Measurements from ENCODE around the gene CACTIN. TPM values are rescaled to one million over a fixed set of nuclear protein-coding genes. Genes with fewer than 3 reads are reported as not detected.

Gene CACTIN
- total RNA-seq, 1 experiment from 2014 or later, result 33.2 TPM

DNA sequence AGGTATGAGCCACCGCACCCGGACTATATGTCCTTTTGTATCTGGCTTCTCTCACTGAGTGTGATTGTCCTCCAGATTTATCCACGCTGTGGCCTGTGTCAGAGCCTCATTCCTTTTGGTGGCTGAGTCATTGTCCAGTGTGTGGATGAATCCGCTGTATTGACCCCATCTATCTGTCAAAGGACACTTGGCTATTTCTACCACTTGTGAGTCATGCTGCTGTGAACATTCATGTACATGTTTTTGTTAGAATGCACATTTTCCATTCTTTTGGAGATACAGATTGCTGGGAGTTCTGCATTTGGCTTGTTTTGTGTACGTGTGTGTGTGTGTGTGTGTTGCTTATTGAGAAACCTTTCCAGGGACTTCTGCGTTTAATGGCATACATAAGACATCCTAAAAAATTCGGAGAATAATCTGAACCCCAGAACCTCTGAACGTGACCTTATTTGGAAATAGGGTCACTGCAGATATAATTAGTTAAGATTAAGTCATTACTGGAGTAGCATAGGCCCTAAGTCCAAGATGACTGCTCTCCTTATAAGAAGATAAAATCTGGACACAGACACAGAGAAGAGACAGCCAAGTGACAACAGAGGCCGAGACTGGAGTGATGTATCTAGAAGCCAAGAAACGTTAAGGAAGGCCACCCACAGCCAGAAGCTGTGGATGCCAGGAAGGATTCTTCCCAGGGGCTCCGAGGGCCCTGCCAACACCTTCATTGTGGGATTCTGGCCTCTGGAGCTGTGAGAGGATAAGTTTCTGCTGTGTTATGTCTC, 46.2 kb downstream of the CACTIN start:
- CTCF ChIA-PET, result no interaction called here
- Histone ChIP-seq H4K20me1 (ENCODE audit: insufficient read depth) (no peaks in the 10 kb centered on the region; the same call in 1 of the 2 replicates), H3K4me2 (ENCODE audit: low read length) (peak overlapping the region; percentile 32), H3K9ac (ENCODE audit: low read length) (no peak overlapping the region), H3K79me2 (ENCODE audit: insufficient read depth, low read length) (peaks cover 8% of the 10 kb centered on the region; the same call in 1 of the 2 replicates), H3K4me3 (replicated peaks in 1 of 2; ENCODE audit: low read depth in 1 of 2, low read length in 2 of 2) (no peak overlapping the region), H3K27ac (ENCODE audit: low read depth, low read length) (0 out of 2 replicates have a peak overlapping the region, but pooled peaks have one; percentile 2), H3K4me1 (ENCODE audit: control insufficient read depth in 1 of 2, insufficient read depth in 2 of 2, low read length in 2 of 2) (peaks cover 15 to 52% of the 10 kb centered on the region in 2 experiments), H3K27me3 (ENCODE audit: insufficient read depth, low read length) (no peaks in the 10 kb centered on the region), H3K36me3 (ENCODE audit: control insufficient read depth in 1 of 2, insufficient read depth in 2 of 2, low read length in 2 of 2) (peaks cover 3 to 11% of the 10 kb centered on the region in 2 experiments; a peak in 2 of 4 replicates), H3K9me2 (ENCODE audit: insufficient read depth) (no peaks in the 10 kb centered on the region), H2AFZ (ENCODE audit: low read depth, low read length, poor library complexity, severe bottlenecking) (no peak overlapping the region), H3K9me3 (ENCODE audit: control insufficient read depth in 1 of 2, insufficient read depth in 1 of 2, low read depth in 1 of 2, low read length in 2 of 2) (no peaks in the 10 kb centered on the region)
- RAD21 ChIA-PET (ENCODE audit: low non-redundant PET in 1 of 2, low total read pairs in 2 of 2, uncharacterized antibody in 2 of 2, unreplicated experiment in 2 of 2), result interaction anchor here in 1 of 2 experiments (0.6 kb wide), 1 partner anchor 22 kb away, joined by 3 read pairs; no protein-coding TSS in a partner anchor
- TF ChIP-seq JUND (IDR thresholded peaks at IDR 0.05) (no peak), ZFX (IDR thresholded peaks at IDR 0.05) (no peak), FOSL1 (IDR thresholded peaks at IDR 0.05; ENCODE audit: low read depth) (no peak), CEBPB (IDR thresholded peaks at IDR 0.05; ENCODE audit: low read depth) (no peak), SRF (IDR thresholded peaks at IDR 0.05; ENCODE audit: low read depth) (no peak), ZNF274 (IDR thresholded peaks at IDR 0.05; ENCODE audit: low read depth, low read length) (no peak), ATF3 (IDR thresholded peaks at IDR 0.05) (no peak)
- TF ChIP-seq, protein P1, sequence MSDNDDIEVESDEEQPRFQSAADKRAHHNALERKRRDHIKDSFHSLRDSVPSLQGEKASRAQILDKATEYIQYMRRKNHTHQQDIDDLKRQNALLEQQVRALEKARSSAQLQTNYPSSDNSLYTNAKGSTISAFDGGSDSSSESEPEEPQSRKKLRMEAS (IDR thresholded peaks at IDR 0.05), result no peak
- POLR2A ChIA-PET, result no interaction called here
- intact Hi-C loops (cut with micrococcal nuclease), result no loop called here
- DNase-seq (ENCODE audit: low read depth, low spot score) (no peak), ATAC-seq (no peak; the same call in 1 of the 2 replicates)
- no TSS peak for BruUV-seq (replicated peaks)

DNA sequence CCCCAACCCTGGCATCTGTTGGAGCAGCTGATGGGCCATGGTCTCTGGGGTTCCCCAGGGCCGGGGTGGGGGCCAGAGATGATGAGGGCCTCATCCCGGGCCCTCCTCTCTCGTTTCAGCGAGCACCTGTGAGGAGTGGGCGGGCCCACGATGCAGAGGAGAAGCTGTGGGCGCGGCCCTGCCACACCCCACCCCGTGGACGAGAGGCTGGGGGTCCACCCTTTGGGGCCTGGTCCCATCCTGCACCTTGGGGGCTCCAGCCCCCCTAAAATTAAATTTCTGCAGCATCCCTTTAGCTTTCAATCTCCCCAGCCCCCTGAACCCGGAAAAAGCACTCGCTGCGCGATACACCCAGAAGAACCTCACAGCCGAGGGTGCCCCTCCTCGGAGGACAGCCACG, 48.2 kb downstream of the CACTIN start:
- Histone ChIP-seq H4K20me1 (ENCODE audit: insufficient read depth) (no peaks in the 10 kb centered on the region; the same call in 1 of the 2 replicates), H3K4me2 (ENCODE audit: low read length) (peak overlapping the region; percentile 65), H3K9me2 (ENCODE audit: insufficient read depth) (no peaks in the 10 kb centered on the region), H3K4me3 (replicated peaks in 1 of 2; ENCODE audit: low read depth in 1 of 2, low read length in 2 of 2) (peak overlapping the region; percentile 40 to 54), H3K4me1 (ENCODE audit: control insufficient read depth in 1 of 2, insufficient read depth in 2 of 2, low read length in 2 of 2) (peaks cover 18 to 66% of the 10 kb centered on the region in 2 experiments), H3K27me3 (ENCODE audit: insufficient read depth, low read length) (no peaks in the 10 kb centered on the region), H3K36me3 (ENCODE audit: control insufficient read depth in 1 of 2, insufficient read depth in 2 of 2, low read length in 2 of 2) (peaks cover 3 to 21% of the 10 kb centered on the region in 2 experiments; a peak in 2 of 4 replicates), H3K9me3 (ENCODE audit: control insufficient read depth in 1 of 2, insufficient read depth in 1 of 2, low read depth in 1 of 2, low read length in 2 of 2) (no peaks in the 10 kb centered on the region), H3K9ac (ENCODE audit: low read length) (peak overlapping the region; percentile 58), H2AFZ (ENCODE audit: low read depth, low read length, poor library complexity, severe bottlenecking) (no peak overlapping the region), H3K27ac (ENCODE audit: low read depth, low read length) (peak overlapping the region; percentile 47; the same call in 1 of the 2 replicates), H3K79me2 (ENCODE audit: insufficient read depth, low read length) (peaks cover 20% of the 10 kb centered on the region; the same call in 1 of the 2 replicates)
- RAD21 ChIA-PET (ENCODE audit: low non-redundant PET in 1 of 2, low total read pairs in 2 of 2, uncharacterized antibody in 2 of 2, unreplicated experiment in 2 of 2), result no interaction called here
- no peak for ATAC-seq
- TF ChIP-seq EZH2phosphoT487 (IDR thresholded peaks at IDR 0.05; ENCODE audit: borderline replicate concordance), result no peak
- TF ChIP-seq SP1 (IDR thresholded peaks at IDR 0.05; ENCODE audit: low read depth), result no peak
- TF ChIP-seq POLR2A (IDR thresholded peaks at IDR 0.05; ENCODE audit: borderline replicate concordance, extremely low read depth, insufficient read depth, insufficient read length), result no peak
- no peak for TF ChIP-seq TCF7L2 (IDR thresholded peaks at IDR 0.05; ENCODE audit: borderline replicate concordance, extremely low read depth, insufficient read depth, insufficient read length)
- no peak for TF ChIP-seq YY1 (IDR thresholded peaks at IDR 0.05; ENCODE audit: extremely low read depth, insufficient replicate concordance, low read depth, low read length)
- no peak for TF ChIP-seq SIN3A (IDR thresholded peaks at IDR 0.05; ENCODE audit: low read depth)
- no peak for TF ChIP-seq ZNF274 (IDR thresholded peaks at IDR 0.05; ENCODE audit: low read depth, low read length)
- no peak for TF ChIP-seq FOSL1 (IDR thresholded peaks at IDR 0.05; ENCODE audit: low read depth)
- TSS peak; percentile 27 for BruUV-seq (replicated peaks)
- POLR2A ChIA-PET, result interaction anchor here (0.9 to 1.1 kb wide), 2 partner anchors 14 to 22 kb away, joined by 3 read pairs; partner anchors contain the start of gene MFSD12
- no peak for DNase-seq (ENCODE audit: low read depth, low spot score)
- intact Hi-C loops (cut with micrococcal nuclease), result loop anchor here (10.0 kb wide), 1 partner anchor 626 kb away; no protein-coding TSS in a partner anchor
- CTCF ChIA-PET, result interaction anchor here (1.6 kb wide), 1 partner anchor 34 kb away, joined by 4 read pairs; no protein-coding TSS in a partner anchor
